Peyer's patch (tissue), 4 donors: Measurements from ENCODE around the gene CKS2. TPM values are rescaled to one million over a fixed set of nuclear protein-coding genes. Genes with fewer than 3 reads are reported as not detected.
"Not testable (repeated sequence)": the region's sequence is repeated elsewhere in the genome, so short reads cannot be mapped to it uniquely, and the experiment has no call there.

Experiments used
- DNase-seq, 3 donors: peaks; one replicate each; pipeline ENCODE4 v3.0.0-alpha.2; 2017 to 2019
- H3K27ac ChIP-seq, 4 donors: fragments of 200-600 bp; sonication (generic); one replicate each; pipeline ENCODE4 v1.5.1; 2016 to 2019
- H3K27me3 ChIP-seq, 2 donors: fragments of 200-600 bp; sonication (generic); one replicate each; pipeline ENCODE4 v1.5.1; 2019
- H3K36me3 ChIP-seq, 3 donors: fragments of 200-600 bp; sonication (generic); one replicate each; pipeline ENCODE4 v1.5.1; 2016 to 2019
- H3K4me1 ChIP-seq, 4 donors: fragments of 200-600 bp; sonication (generic); one replicate each; pipeline ENCODE4 v1.5.1; 2016 to 2019
- H3K4me3 ChIP-seq, 4 donors: fragments of 200-600 bp; sonication (generic); 1 replicate in 3 of 4; 2 replicates in 1 of 4; pipeline ENCODE4 v1.5.1; 2016 to 2019; ENCODE audit warnings: mild to moderate bottlenecking in 1 of 4
- H3K9me3 ChIP-seq, 4 donors: fragments of 200-600 bp; sonication (generic); one replicate each; pipeline ENCODE4 v1.5.1; 2016 to 2019; ENCODE audit warnings: mild to moderate bottlenecking in 1 of 4
- POLR2A ChIP-seq, 2 donors: fragments of 450-650 bp; IDR thresholded peaks; one replicate each; pipeline ENCODE4 v1.5.1; 2017; ENCODE audit warnings: antibody characterized with exemption in 2 of 2, mild to moderate bottlenecking in 2 of 2, moderate library complexity in 2 of 2
- total RNA-seq, 4 donors: library from RNA; depleted of rRNA; stranded (reverse); fragments of >200 nt; gene quantifications; one replicate each; pipeline ENCODE4 v1.1.0, GENCODE V29; 2016
- TF ChIP-seq, protein P1 (sequence below), 6 experiments: fragments of 450-650 bp in 4 of 6; fragments of 200-600 bp in 2 of 6; sonication (generic) in 1 of 6; IDR thresholded peaks; one replicate each; pipeline ENCODE4 v1.5.1; 2017 to 2019; ENCODE audit warnings: antibody characterized with exemption in 6 of 6, mild to moderate bottlenecking in 3 of 6, moderate library complexity in 1 of 6

Gene CKS2
- total RNA-seq, 4 donors from 2014 or later = 11.9 to 42.1 (median 17.8) TPM

GRCh38 chr9:89293014-89293413 lies 18.0 kb upstream of the CKS2 start:
- no peaks in the 10 kb centered on the region for H3K36me3 ChIP-seq
- no peak overlapping the region for H3K27ac ChIP-seq
- H3K9me3 ChIP-seq = no peaks in the 10 kb centered on the region
- H3K4me1 ChIP-seq = no peaks in the 10 kb centered on the region
- H3K4me3 ChIP-seq = no peak overlapping the region
- TF ChIP-seq, protein P1, sequence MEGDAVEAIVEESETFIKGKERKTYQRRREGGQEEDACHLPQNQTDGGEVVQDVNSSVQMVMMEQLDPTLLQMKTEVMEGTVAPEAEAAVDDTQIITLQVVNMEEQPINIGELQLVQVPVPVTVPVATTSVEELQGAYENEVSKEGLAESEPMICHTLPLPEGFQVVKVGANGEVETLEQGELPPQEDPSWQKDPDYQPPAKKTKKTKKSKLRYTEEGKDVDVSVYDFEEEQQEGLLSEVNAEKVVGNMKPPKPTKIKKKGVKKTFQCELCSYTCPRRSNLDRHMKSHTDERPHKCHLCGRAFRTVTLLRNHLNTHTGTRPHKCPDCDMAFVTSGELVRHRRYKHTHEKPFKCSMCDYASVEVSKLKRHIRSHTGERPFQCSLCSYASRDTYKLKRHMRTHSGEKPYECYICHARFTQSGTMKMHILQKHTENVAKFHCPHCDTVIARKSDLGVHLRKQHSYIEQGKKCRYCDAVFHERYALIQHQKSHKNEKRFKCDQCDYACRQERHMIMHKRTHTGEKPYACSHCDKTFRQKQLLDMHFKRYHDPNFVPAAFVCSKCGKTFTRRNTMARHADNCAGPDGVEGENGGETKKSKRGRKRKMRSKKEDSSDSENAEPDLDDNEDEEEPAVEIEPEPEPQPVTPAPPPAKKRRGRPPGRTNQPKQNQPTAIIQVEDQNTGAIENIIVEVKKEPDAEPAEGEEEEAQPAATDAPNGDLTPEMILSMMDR (IDR thresholded peaks at IDR 0.05) = no peak
- no peak for TF ChIP-seq POLR2A (IDR thresholded peaks at IDR 0.05)
- DNase-seq = no peak
- H3K27me3 ChIP-seq = no peaks in the 10 kb centered on the region

- Histone ChIP-seq H3K9me3 (no peaks in the 10 kb centered on the region), H3K27me3 (no peaks in the 10 kb centered on the region), H3K4me3 (no peak overlapping the region), H3K27ac (no peak overlapping the region), H3K4me1 (no peaks in the 10 kb centered on the region), H3K36me3 (no peaks in the 10 kb centered on the region)
- no peak for DNase-seq
- TF ChIP-seq, protein P1 (IDR thresholded peaks at IDR 0.05) = no peak
- TF ChIP-seq POLR2A (IDR thresholded peaks at IDR 0.05) = no peak
Measured at GRCh38 chr9:89295400-89295799, 15.6 kb upstream of the CKS2 start.

DNA sequence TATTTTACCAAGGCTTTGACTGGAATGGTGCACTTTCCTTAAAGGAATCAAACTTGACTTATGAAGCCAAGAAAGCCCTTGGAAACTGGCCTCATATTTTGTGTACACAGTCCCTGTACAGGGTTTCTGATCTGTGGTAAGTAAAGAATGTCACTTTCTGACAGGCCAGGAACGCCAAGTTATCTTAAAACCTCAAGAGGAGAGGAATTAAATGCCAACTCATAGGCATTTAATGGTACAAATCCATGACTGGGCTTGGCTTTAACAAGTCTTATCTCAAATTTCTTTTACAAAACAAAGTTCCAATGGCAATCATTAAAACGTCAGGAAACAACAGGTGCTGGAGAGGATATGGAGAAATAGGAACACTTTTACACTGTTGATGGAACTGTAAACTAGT lies 9.0 kb upstream of the CKS2 start:
- not testable (repeated sequence) for H3K27me3 ChIP-seq, H3K4me1 ChIP-seq, DNase-seq, H3K9me3 ChIP-seq, H3K27ac ChIP-seq, H3K4me3 ChIP-seq, H3K36me3 ChIP-seq

GRCh38 chr9:89304020-89304833 lies 6.8 kb upstream of the CKS2 start:
- H3K36me3 ChIP-seq = no peaks in the 10 kb centered on the region
- H3K4me1 ChIP-seq = peaks cover 0 to under 1% (median 0%) of the 10 kb centered on the region in 4 donors
- H3K27ac ChIP-seq = no peak overlapping the region
- H3K4me3 ChIP-seq = no peak overlapping the region
- H3K9me3 ChIP-seq = no peaks in the 10 kb centered on the region
- DNase-seq = no peak
- H3K27me3 ChIP-seq = no peaks in the 10 kb centered on the region
- TF ChIP-seq, protein P1 (IDR thresholded peaks at IDR 0.05) = no peak
- TF ChIP-seq POLR2A (IDR thresholded peaks at IDR 0.05) = no peak

GRCh38 chr9:89304834-89305188 lies 6.2 kb upstream of the CKS2 start:
- no peak for DNase-seq
- TF ChIP-seq POLR2A (IDR thresholded peaks at IDR 0.05) = no peak
- TF ChIP-seq, protein P1 (IDR thresholded peaks at IDR 0.05) = no peak
- Histone ChIP-seq H3K9me3 (no peaks in the 10 kb centered on the region), H3K36me3 (no peaks in the 10 kb centered on the region), H3K4me1 (peaks cover 0 to 6% (median 1%) of the 10 kb centered on the region in 4 donors), H3K27ac (no peak overlapping the region), H3K4me3 (no peak overlapping the region), H3K27me3 (no peaks in the 10 kb centered on the region)

- H3K4me1 ChIP-seq = peaks cover 0 to 9% (median 1%) of the 10 kb centered on the region in 4 donors
- no peaks in the 10 kb centered on the region for H3K9me3 ChIP-seq
- H3K36me3 ChIP-seq = no peaks in the 10 kb centered on the region
- no peak for TF ChIP-seq POLR2A (IDR thresholded peaks at IDR 0.05)
- TF ChIP-seq, protein P1 (IDR thresholded peaks at IDR 0.05) = no peak
- no peak overlapping the region for H3K27ac ChIP-seq
- DNase-seq = no peak
- H3K27me3 ChIP-seq = no peaks in the 10 kb centered on the region
- H3K4me3 ChIP-seq = no peak overlapping the region
Measured at GRCh38 chr9:89305868-89306267, 5.1 kb upstream of the CKS2 start.
